ENCODE results near the gene CLK2.
A peak's percentile ranks its signal among the peaks of the same experiment; 100 is the strongest.

The CLK2 gene

DNA sequence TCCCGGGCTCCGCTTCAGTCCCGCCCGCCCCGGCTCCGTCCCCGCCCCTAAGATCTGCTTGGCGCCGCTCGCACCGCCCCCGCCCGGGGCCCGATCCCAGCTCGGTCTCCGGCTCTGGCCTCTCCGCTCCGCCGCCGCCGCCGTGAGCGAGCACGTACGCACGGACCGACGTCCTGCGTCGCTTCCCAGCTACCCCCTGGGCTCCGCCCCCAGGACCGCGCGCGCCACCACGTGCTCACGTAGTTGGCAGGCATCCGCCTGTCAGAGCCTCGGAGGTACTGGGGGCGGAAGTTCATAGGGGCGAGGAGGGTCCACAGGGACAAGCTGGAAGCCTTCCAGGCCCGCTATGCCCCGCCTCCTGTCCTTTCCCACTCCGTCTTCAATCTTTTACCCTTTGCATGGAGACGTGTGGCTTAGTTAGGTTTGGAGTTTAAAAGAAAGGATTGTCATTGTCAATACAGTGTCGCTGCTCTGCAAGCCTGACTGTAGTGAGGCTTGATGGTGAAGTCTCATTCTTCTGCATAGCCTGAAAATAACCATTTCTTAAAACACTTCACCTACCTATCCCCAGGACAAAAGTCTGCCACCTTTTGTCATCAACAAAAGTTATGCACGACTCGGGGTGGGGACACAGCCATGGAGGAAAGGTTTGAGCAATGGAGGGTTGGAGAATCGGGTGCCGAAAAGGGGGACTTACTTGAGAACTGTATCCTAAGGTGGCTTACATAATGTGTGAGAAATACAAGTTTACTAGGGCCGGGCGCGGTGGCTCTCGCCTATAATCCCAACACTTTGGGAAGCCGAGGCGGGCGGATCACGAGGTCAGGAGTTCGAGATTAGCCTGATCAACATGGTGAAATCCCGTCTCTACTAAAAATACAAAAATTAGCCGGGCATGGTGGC, at the start of gene CLK2:
Gene CLK2 (minus strand): TSS at position 162 of the 903 bp plus-strand sequence. CDS start 2,527 bp downstream, outside the sequence.
- DNase-seq (ENCODE audit: low spot score): peak; percentile 100

- no peak for DNase-seq (ENCODE audit: low spot score)
Measured at GRCh38 chr1:155322571-155322952, 49.3 kb upstream of the CLK2 start.

GRCh38 chr1:155321639-155322503, 48.6 kb upstream of the CLK2 start:
- DNase-seq (ENCODE audit: low spot score): no peak

GRCh38 chr1:155320661-155321617, 47.6 kb upstream of the CLK2 start, which contains the start of gene RUSC1:
RUSC1 (plus strand) TSS chr1:155320894; CDS start chr1:155321774, 880 bp downstream.
- no peak for DNase-seq (ENCODE audit: low spot score)

DNA sequence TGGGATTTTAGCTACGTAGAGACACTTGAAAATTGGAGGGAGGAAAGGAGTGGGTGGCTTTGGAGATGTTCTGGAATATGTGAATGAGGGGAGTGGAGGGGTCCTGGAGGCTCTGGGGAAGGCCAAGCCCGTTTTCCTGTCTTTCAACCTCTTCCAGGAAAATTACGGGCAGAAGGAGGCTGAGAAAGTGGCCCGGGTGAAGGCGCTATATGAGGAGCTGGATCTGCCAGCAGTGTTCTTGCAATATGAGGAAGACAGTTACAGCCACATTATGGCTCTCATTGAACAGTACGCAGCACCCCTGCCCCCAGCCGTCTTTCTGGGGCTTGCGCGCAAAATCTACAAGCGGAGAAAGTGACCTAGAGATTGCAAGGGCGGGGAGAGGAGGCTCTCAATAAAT, 46.9 kb upstream of the CLK2 start:
- DNase-seq (ENCODE audit: low spot score): no peak

DNA sequence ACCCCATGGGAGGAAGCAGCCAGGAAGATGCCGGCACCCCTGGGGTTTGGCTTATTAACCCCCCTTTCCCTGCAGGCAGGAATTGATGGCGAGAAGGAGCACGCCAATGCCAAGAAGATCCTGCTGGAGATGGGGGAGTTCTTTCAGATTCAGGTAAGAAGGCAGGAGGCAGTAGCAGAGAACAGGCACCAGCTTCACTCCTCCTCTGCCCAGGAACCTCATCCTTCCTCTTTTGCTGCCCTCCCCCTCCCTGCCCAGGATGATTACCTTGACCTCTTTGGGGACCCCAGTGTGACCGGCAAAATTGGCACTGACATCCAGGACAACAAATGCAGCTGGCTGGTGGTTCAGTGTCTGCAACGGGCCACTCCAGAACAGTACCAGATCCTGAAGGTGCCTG, 46.2 kb upstream of the CLK2 start:
- no peak for DNase-seq (ENCODE audit: low spot score)

DNA sequence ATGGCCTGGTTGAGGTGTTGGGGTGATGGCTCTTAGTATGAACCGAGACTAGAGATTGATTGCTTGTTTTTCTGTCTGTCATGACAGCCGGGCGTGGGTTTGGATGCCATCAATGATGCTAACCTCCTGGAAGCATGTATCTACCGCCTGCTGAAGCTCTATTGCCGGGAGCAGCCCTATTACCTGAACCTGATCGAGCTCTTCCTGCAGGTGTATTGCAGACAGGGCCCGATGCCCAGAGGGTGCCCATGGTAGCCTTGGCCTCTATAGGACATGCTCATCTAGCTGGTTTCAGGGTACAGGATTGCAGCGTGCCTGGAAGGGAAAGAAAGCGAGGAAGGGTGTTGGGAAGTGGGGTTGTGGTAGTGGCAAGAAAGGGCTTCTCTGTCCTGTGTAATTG, 44.8 kb upstream of the CLK2 start:
- no peak for DNase-seq (ENCODE audit: low spot score)

DNA sequence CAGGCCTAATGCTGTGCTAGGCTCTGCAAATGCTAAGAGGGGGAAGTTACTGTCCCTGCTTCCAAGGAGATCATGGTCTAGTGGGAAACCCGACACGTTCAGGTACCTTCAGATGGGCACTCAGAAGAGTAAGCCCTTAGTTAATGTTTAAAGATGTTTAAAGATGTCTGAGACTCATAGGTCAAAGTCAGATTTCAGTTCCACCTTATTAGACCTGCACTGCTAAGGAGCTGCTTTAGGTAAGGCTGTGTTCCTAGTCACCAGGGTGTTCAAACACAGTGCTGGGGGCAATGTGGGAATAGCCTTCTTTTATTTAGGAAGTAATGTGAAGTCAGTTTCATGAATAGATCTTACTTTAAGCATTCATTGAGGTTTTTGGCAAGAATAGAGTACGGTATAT, 43.6 kb upstream of the CLK2 start:
- no peak for DNase-seq (ENCODE audit: low spot score)

GRCh38 chr1:155313261-155313660, 40.0 kb upstream of the CLK2 start:
- no peak for DNase-seq (ENCODE audit: low spot score)

GRCh38 chr1:155309423-155310021, 36.2 kb upstream of the CLK2 start:
- no peak for DNase-seq (ENCODE audit: low spot score)

DNA sequence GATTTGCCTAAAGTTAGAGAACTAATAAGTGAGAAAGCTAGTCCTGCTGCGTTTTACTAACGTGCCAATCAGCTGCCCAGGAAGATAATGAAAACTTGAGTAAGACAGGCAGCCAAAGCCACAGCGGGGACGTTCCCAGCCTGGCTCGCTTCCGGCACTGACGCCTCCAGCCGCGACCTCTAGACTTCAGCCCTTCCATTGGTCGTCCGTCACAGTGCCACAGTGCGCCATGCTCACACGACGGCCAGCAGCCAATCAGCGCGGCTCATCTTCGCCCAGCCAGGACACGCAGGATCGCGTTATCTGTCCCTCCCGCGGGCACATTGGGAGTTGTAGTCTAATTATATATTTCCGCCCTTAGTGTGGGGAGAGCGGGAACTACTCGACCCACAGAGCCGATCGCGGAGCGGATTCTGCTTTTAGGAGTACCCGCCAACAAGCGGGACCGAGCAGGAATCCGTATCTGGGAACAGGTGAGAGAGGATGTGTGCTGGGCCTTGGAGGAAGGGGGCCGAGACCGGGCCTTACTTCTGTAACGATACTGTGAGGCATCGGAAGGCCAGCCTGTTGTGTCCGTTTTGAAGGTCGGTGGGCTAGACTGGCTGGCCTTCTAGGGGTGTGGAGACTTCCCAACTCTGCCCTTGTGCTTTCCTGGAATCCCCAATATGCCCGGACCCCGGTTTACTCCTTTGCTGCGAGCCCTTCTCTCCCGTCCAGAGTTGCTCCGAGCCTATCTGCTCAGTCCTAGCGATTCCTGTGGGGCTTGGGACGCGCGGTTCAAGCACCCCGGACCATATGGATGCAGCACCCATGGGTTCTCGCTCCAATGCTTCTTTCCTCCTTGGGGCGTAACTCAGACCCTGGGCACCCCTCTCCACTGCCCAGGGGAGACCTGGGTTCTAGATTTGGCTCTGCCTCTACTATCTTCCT, 35.5 kb upstream of the CLK2 start, which contains the start of gene FDPS:
Gene FDPS (plus strand): TSS at position 374 of the 930 bp plus-strand sequence. CDS start 924 bp downstream, outside the sequence.
- peak; percentile 97 for DNase-seq (ENCODE audit: low spot score)

GRCh38 chr1:155307247-155307740, 34.0 kb upstream of the CLK2 start:
- DNase-seq (ENCODE audit: low spot score): no peak

- no peak for DNase-seq (ENCODE audit: low spot score)
Measured at GRCh38 chr1:155305881-155306391, 32.6 kb upstream of the CLK2 start.

DNA sequence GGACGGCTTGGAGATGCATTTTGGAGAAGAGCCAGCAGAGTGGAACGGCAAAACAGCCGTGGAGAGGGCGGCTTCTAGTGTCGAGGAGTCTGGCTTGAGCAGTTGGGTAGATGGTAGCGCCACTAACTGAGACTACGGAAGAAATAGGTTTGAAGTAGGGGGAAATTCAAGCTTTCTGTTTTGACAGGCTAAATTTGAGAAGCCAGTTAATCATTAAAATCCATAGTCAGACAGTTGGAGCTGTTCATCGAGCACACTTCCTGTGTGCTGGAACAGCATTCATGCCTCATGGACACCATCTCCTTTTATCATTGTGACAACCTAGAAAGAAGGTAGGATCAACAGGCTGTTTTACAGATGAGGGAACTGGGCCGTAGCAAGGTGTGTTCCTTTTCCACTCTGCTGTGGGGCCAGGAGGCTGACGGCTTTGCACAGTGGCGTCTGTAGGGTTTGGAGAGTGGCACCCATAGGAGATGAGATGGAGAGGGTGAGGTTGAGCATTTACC, 31.3 kb upstream of the CLK2 start:
- DNase-seq (ENCODE audit: low spot score): no peak

DNA sequence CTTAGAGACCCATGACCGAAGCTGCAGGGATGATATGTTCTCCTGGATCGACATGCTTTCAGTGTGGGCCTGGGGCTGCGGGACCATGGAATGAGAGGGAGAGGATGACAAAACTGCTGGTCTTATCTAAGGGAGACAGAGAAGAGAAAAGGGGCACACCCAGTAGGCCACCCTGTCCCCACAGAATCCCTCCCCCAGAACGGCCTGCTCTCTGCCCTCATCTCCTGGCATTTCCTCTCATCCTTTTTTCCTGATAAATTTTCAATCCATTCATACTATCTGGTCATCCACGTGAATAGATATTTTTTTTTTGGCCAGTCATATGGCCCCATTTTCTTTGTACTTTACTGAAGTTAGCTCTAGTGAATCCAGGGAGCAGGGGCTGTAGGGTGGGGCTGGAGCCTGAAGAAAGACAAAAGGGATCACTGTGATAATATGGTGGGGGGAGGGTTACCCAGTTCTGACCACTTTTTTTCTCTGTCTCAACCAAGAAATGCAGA, 28.1 kb upstream of the CLK2 start, which contains the start of gene PKLR:
Gene PKLR (minus strand): TSS at position 97 of the 500 bp plus-strand sequence. CDS start 43 bp downstream, at position 54.
- DNase-seq (ENCODE audit: low spot score): no peak

DNA sequence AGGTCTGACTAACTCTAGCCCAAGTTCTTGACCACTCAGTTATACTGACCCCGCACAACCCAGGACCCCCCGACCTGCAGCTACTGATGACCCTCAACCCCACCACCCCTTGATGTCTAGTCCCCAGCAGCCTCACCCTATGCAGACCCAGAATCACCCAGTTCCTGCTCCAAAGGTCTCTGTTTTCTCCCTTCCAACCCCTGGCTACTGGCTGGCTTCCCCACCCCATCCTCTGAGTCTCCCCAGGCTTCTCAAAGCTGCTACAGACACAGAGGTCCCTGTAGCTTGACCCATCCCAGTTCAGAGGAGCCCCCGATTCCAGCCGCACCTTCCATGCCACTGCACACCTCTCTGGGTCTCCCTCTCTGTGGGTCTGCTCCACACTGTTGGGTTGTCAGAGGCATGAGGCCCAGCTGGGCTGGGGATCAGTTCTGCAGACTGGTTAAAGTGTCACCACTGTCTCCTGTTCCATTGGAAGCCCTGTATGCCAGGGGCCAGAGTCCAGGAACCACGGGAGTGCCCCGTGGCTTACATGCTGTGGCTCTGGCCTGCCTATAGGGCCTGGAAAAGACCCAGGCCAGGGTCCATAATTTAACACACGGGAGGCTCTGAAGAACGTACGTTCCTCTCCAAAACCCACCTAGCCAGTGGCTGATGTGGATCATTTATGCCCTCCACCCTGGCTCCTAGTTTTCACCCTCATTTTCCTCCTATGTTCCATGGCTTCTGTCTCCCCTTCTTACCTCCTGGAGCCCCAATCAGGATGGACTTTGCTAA, 27.4 kb upstream of the CLK2 start:
- DNase-seq (ENCODE audit: low spot score): no peak

DNA sequence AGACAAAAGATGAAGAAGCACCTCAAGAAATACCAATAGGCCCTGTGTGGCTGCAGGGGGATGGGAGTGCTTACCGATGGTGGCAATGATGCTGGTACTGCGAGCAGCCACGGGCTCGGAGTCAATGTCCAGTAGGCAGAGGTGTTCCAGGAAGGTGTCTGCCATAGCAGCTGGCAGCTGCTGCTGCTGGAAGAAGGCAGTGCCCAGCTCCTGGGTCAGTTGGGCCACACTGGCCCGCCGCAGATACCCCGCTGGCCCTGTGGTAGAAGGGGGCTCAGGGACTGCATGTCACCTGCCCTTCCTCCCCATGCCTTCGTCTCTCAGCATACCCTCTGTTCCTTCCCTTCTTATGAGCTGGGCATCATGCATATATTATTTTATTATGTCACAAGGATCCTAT, 26.7 kb upstream of the CLK2 start:
- DNase-seq (ENCODE audit: low spot score): no peak

DNA sequence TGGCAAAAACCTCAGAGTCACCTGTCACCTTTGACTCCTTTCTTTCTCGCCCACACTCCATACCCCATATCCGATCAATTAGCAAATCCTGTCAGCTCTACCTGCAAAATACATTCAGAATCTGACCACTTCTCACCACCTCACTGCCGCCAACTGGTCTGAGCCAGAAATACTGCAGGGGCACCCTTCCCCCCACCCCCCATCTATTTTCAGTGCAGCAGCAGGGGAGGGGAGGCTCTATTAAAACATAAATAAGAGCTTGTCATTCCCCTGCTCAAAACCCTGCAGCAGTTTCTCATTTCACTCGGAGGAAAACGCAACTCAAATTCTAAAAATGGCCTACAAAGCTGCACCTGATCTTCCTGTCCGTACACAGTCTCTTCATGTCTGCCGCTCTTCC, 24.1 kb upstream of the CLK2 start:
- DNase-seq (ENCODE audit: low spot score): no peak

Data from HuH-7.5 (cell line).